AG04450 (cell line): ENCODE measurements around the gene TRIM49B. TPM values are rescaled to one million over a fixed set of nuclear protein-coding genes. Genes with fewer than 3 reads are reported as not detected.
"Not testable (repeated sequence)": the region's sequence is repeated elsewhere in the genome, so short reads cannot be mapped to it uniquely, and the experiment has no call there.

Experiments
- CTCF ChIA-PET: fragments of 300-600, 350-600 bp; formaldehyde crosslinking; extraction: SDS; loops from one replicate; lab custom pipeline; 2022; ENCODE audit warnings: antibody characterized with exemption, inconsistent platforms; lab: Charles Lee
- POLR2A ChIA-PET: fragments of 350-600 bp; formaldehyde crosslinking; extraction: SDS; loops from one replicate; lab custom pipeline; 2021; ENCODE audit warnings: antibody characterized with exemption, inconsistent platforms; lab: Yijun Ruan, JAX
- DNase-seq: peaks from one replicate; pipeline ENCODE4 v3.0.0-alpha.2; 2011; ENCODE audit warnings: low read depth, low spot score
- H3K27ac ChIP-seq: one replicate; pipeline ENCODE4 v1.5.1; 2012; ENCODE audit warnings: low read depth, low read length, control low read depth
- H3K27me3 ChIP-seq: one replicate; pipeline ENCODE4 v1.6.0; 2012; ENCODE audit warnings: low read length; ENCODE audit not compliant: control insufficient read depth, insufficient read depth
- H3K4me3 ChIP-seq: 2 replicates; pipeline ENCODE4 v1.5.1; 2011; ENCODE audit warnings: mild to moderate bottlenecking, low read depth, low read length, control low read depth
- H3K9me3 ChIP-seq: 2 replicates; pipeline ENCODE4 v1.5.1; 2012; ENCODE audit warnings: low read length; ENCODE audit not compliant: control insufficient read depth, insufficient read depth
- polyA minus RNA-seq: library from RNA; depleted of rRNA, polyadenylated mRNA; stranded (reverse); fragments of >200 nt; gene quantifications from 2 replicates; pipeline ENCODE4 v1.2.3, GENCODE V29; 2011; rRNA and poly(A)+ RNA removed
- polyA plus RNA-seq: library from polyadenylated mRNA; depleted of rRNA; stranded (reverse); fragments of >200 nt; gene quantifications from 2 replicates; pipeline ENCODE4 v1.2.3, GENCODE V29; 2011; rRNA removed
- small RNA-seq: library from RNA; depleted of rRNA; stranded (forward); fragments of <200 nt; gene quantifications from one replicate; pipeline ENCODE3, GENCODE V24; 2012; ENCODE audit warnings: low read depth; ENCODE audit not compliant: insufficient read length

The TRIM49B gene, protein sequence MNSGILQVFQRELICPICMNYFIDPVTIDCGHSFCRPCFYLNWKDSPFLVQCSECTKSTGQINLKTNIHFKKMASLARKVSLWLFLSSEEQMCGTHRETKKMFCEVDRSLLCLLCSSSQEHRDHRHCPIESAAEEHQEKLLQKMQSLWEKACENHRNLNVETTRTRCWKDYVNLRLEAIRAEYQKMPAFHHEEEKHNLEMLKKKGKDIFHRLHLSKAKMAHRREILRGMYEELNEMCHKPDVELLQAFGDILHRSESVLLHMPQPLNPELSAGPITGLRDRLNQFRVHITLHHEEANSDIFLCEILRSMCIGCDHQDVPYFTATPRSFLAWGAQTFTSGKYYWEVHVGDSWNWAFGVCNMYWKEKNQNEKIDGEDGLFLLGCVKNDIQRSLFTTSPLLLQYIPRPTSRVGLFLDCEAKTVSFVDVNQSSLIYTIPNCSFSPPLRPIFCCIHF
- polyA plus RNA-seq (not detected in 2 replicates), polyA minus RNA-seq (not detected in 2 replicates)

DNA sequence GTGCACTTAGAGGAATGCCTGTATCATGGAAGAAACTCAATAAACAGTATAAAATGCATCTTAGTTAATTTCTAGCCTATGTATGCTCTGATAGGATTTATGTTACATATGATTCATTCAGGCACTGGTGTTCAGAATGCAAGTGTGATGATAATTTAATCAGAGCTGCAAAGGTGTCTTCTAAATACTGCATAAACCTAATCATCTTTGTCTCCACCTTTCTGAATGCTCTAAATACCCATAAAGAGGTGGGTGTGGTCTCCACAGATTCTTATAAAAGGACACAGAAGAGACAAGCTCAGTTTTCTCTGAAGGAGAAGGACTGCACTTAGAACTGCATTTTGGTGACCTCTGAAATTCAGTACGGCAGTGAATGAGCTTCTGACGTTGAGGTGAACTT, at the start of gene TRIM49B:
Gene TRIM49B, plus strand, starts transcription at position 301 of the 400 bp plus-strand sequence. CDS start 2,777 bp downstream, outside the sequence.
- POLR2A ChIA-PET, H3K27ac ChIP-seq, CTCF ChIA-PET, H3K4me3 ChIP-seq, H3K27me3 ChIP-seq, H3K9me3 ChIP-seq, DNase-seq: not testable (repeated sequence)

DNA sequence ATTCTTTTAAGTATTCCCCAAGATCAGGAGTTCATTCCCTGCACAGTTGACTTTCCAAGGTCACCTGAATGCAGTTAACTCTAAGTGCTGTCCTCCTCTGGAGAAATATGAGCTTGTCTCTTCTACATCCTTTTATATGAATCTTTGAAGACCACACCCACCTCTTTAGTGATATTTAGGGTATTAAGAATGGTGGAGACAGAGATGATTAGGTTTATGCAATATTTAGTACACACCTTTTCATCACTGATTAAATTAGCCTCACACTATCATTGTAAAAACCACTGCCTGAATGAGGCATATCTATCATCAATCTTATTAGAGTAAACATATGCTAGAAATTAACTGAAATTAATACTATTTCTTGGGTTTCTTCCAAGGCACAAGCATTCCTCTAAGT, 44.8 kb upstream of the TRIM49B start, which contains the start of gene TRIM51G:
Gene TRIM51G, minus strand, starts transcription at position 101 of the 400 bp plus-strand sequence. CDS start 2,190 bp downstream, outside the sequence.
- H3K27ac ChIP-seq, CTCF ChIA-PET, H3K27me3 ChIP-seq, H3K4me3 ChIP-seq, H3K9me3 ChIP-seq, POLR2A ChIA-PET, DNase-seq: not testable (repeated sequence)

- H3K27me3 ChIP-seq, H3K27ac ChIP-seq, H3K4me3 ChIP-seq, POLR2A ChIA-PET, CTCF ChIA-PET, DNase-seq: not testable (repeated sequence)
- H3K9me3 ChIP-seq = peaks cover 25% of the 10 kb centered on the region
These were observed 19.6 kb downstream of the TRIM49B start for GRCh38 chr11:49048229-49048628.

- CTCF ChIA-PET, H3K4me3 ChIP-seq, POLR2A ChIA-PET, H3K27ac ChIP-seq, H3K27me3 ChIP-seq, DNase-seq: not testable (repeated sequence)
- peaks cover 25% of the 10 kb centered on the region for H3K9me3 ChIP-seq
These were observed 21.2 kb downstream of the TRIM49B start for GRCh38 chr11:49049821-49050220.

DNA sequence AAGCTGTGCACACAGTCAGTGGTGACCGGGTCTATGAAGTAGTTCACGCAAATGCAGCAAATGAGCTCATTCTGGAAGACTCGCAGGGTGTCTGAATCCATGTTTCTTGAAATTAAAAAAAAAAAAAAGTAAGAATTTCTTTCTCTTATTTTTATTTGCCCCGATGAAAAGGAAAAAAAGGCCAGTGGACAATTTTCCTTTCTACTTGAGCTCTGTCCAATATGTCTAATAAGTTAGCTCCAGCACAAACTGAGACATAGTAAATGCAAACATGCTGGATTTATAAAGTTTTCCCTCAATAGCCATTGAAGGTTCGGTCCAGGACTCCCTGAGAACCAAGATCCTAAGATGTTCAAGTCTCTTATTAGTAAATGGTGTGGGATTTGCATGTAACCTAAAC, 30.4 kb downstream of the TRIM49B start, which contains the start of gene TRIM64C:
Gene TRIM64C, minus strand, starts transcription at position 101 of the 400 bp plus-strand sequence. Its CDS starts 0 bp downstream, at position 101.
- H3K9me3 ChIP-seq, H3K27me3 ChIP-seq, CTCF ChIA-PET, H3K27ac ChIP-seq, DNase-seq, POLR2A ChIA-PET, H3K4me3 ChIP-seq: not testable (repeated sequence)

GRCh38 chr11:49069897-49070296, 41.3 kb downstream of the TRIM49B start:
- H3K9me3 ChIP-seq, CTCF ChIA-PET, H3K4me3 ChIP-seq, H3K27me3 ChIP-seq, H3K27ac ChIP-seq, POLR2A ChIA-PET, DNase-seq: not testable (repeated sequence)

Small RNA genes within 50 kb of the gene (small RNA-seq; reads per million reads assigned to genes)
- gene AC084851.1 = not detected

Other genes starting within 250 kb of the TRIM49B start
- not detected in 2 replicates for gene TRIM51G, start 44.9 kb upstream of the TRIM49B start, polyA plus RNA-seq
- gene TRIM64C, start 30.3 kb downstream of the TRIM49B start, polyA plus RNA-seq = not detected in 2 replicates
- not detected in 2 replicates for gene FOLH1, start 179.8 kb downstream of the TRIM49B start, polyA plus RNA-seq